GM18868 (cell line): ENCODE data around the gene IQCM.
A peak's percentile ranks its signal among the peaks of the same experiment; 100 is the strongest.

Source experiments
- ATAC-seq: cut with Tn5 transposase; IDR thresholded peaks from one replicate; pipeline ENCODE4 v1.9.1; 2021; ENCODE audit warnings: mild to moderate bottlenecking, moderate library complexity; ENCODE audit not compliant: unreplicated experiment

Gene IQCM

GRCh38 chr4:149322203-149322602 is 493.4 kb downstream of the IQCM start:
- ATAC-seq, result no peak

GRCh38 chr4:149321438-149321837 is 494.2 kb downstream of the IQCM start:
- ATAC-seq, result no peak

GRCh38 chr4:149311076-149311475 is 504.6 kb downstream of the IQCM start:
- ATAC-seq, result no peak

GRCh38 chr4:149306537-149306936 is 509.1 kb downstream of the IQCM start:
- ATAC-seq, result peak; percentile 46
